ENCODE data around the gene RBX1.
"Not testable (repeated sequence)": the region's sequence is repeated elsewhere in the genome, so short reads cannot be mapped to it uniquely, and the experiment has no call there.

The RBX1 gene

GRCh38 chr22:40950962-40951794 lies at the start of gene RBX1:
Gene RBX1 (plus strand): TSS chr22:40951378. CDS start chr22:40951399, 21 bp downstream.
- DNase-seq (ENCODE audit: low read depth in 2 of 2): peak; percentile 97

GRCh38 chr22:40904101-40904500 lies 47.1 kb upstream of the RBX1 start:
- DNase-seq (ENCODE audit: low read depth in 2 of 2): no peak

DNA sequence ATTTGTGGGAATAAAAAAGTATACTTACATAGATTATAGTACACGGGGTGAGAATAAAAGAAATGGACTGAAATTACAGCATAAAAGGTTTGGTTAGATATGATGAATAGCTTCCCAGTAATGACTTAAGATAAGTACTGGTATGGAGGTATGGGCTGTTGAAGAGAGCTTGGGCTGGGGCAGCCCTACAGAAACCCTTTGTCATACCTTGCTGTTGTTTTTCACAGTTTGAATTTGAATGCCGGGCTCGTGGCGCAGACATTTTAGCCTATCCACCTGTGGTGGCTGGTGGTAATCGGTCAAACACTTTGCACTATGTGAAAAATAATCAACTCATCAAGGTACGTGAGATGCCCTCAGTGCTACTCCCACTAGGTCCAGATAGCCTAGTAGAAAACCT lies 42.3 kb upstream of the RBX1 start:
- no peak for DNase-seq (ENCODE audit: low read depth in 2 of 2)

- DNase-seq (ENCODE audit: low read depth in 2 of 2): no peak
These were observed 39.4 kb upstream of the RBX1 start for GRCh38 chr22:40911772-40912171.

- not testable (repeated sequence) for DNase-seq (ENCODE audit: low read depth in 2 of 2)
These were observed 38.2 kb upstream of the RBX1 start for GRCh38 chr22:40912987-40913386.

DNA sequence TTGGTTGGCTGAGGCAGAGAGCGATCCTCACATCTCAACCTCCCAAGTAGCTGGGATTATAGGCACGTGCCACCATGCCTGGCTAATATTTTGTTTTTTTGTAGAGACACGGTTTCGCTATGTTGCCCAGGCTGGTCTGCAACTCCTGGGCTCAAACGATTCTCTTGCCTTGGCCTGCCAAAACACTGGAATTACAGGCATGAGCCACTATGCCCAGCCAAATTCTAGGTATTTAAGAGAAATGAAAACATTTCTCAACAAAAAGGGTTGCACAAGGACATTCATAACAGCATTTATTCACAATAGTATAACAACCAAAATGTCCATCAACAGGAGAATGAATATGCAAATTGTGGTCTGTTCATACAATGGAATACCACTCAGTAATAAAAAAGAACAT lies 31.7 kb upstream of the RBX1 start:
- no peak for DNase-seq (ENCODE audit: low read depth in 2 of 2)

GRCh38 chr22:40920526-40920925 lies 30.7 kb upstream of the RBX1 start:
- DNase-seq (ENCODE audit: low read depth in 2 of 2): no peak

- no peak for DNase-seq (ENCODE audit: low read depth in 2 of 2)
These were observed 28.5 kb upstream of the RBX1 start for GRCh38 chr22:40922484-40923303.

- DNase-seq (ENCODE audit: low read depth in 2 of 2): no peak
These were observed 22.5 kb upstream of the RBX1 start for GRCh38 chr22:40928657-40929056.

- no peak for DNase-seq (ENCODE audit: low read depth in 2 of 2)
These were observed 18.8 kb upstream of the RBX1 start for GRCh38 chr22:40932396-40932795.

- no peak for DNase-seq (ENCODE audit: low read depth in 2 of 2)
These were observed 12.0 kb upstream of the RBX1 start for GRCh38 chr22:40939202-40939601.

DNA sequence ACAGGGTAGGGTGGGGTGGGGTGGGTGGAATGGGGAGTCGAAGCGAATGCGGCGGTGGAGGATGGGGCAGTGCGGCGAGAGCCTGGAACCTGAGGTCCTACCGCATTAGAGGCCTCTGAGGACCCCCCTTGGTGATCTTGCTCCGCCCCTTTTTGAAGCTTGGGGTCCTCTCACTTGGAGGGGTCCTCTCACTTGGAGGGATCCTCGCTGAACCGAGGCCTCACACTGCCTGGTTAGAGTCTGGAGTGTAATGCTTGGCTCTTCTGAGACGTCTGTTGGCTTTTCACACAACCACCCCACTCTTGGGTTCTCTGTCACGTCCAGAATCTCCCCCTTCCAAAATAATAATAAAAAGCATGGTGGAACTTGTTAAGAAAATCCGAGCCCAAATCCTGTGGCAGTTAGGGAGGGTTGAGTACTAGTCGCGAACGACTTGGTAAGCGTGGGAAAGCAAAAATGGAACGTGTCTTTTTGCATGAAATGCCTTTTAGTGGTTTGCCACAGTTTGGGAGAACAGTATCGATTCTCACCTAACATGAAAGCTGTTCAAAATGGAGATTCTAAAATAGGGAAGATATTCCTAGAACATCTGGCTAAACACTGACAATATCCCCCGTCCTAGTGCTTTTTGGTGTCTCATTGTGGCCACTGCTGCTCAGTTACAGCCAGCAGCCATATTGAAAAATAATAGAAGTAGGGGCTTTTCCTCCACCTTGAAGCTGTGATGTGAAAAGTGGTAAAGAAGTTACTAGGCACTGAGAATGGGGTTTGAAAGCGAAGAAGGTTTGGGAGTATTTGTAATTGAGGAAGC lies 822 bp downstream of the RBX1 start:
- DNase-seq (ENCODE audit: low read depth in 2 of 2): no peak

DNA sequence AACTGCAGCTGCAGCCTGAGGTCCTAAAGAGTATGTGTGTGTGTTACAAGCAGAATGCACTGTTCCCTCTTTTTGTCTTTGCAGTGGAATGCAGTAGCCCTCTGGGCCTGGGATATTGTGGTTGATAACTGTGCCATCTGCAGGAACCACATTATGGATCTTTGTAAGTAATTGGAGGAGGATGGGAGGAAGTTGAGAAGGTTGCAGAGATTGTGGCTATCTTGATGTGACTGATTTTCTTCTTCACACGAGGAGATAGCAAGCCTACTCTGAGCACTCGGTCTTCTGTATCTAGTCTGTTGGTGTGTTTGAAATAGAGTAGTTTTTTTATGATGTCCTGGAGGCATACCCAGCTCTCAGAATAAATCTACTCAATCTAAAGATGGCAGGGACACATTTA lies 2.3 kb downstream of the RBX1 start:
- DNase-seq (ENCODE audit: low read depth in 2 of 2): no peak

GRCh38 chr22:40954113-40954512 lies 2.9 kb downstream of the RBX1 start:
- DNase-seq (ENCODE audit: low read depth in 2 of 2): no peak

- DNase-seq (ENCODE audit: low read depth in 2 of 2): no peak
These were observed 4.4 kb downstream of the RBX1 start for GRCh38 chr22:40955571-40955970.

GRCh38 chr22:40957601-40958000 lies 6.4 kb downstream of the RBX1 start:
- DNase-seq (ENCODE audit: low read depth in 2 of 2): no peak

- DNase-seq (ENCODE audit: low read depth in 2 of 2): no peak
These were observed 7.1 kb downstream of the RBX1 start for GRCh38 chr22:40958299-40958698.

GRCh38 chr22:40960145-40960544 lies 9.0 kb downstream of the RBX1 start:
- DNase-seq (ENCODE audit: low read depth in 2 of 2): no peak

DNA sequence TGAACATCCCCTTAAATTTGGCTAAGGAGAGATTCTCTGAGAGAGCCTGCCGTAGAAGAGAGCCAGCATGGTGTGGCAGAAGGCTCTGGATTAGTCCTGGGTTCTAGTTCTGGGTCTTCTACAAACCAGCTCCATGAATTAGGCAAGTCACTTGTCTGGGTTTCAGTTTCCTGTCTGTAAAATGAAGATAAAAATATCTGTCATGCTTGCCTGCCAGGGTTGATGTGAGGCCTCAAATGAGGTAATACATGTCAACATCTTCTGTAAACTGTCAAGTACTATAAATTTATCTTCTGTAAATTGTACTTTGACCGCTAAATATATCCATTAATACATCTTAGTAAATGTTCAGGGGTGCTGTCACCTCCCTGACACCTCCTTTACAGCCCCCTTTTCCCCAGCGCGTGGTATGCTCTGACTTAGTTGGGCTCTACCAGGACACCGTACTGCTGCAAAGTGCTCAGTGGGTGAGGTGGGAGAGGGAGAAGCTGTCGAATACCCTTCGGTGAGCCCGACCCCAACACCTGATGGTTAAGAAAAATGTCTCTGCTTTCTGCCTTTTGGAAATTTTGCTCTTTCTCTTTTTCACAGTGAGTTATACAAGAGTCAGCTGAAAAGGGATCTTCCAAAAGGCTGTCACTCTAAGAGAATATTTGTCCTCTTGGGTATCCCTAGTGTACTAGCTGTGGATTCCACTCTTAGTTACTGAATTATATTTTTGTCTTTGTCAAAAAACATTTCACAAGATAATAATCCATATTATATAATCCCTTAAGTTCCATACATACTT lies 15.0 kb downstream of the RBX1 start:
- no peak for DNase-seq (ENCODE audit: low read depth in 2 of 2)

GRCh38 chr22:40966726-40967085 lies 15.5 kb downstream of the RBX1 start:
- DNase-seq (ENCODE audit: low read depth in 2 of 2): no peak

GRCh38 chr22:40967111-40967760 lies 16.1 kb downstream of the RBX1 start:
- DNase-seq (ENCODE audit: low read depth in 2 of 2): no peak
